Endothelial cell of umbilical vein (primary cell): Measurements from ENCODE around the gene IQCB1. TPM values are rescaled to one million over a fixed set of nuclear protein-coding genes. Genes with fewer than 3 reads are reported as not detected.

ENCODE experiments used
- BruUV-seq: library from RNA; stranded (reverse); fragments of 400-500 nt; replicated peaks from 2 replicates; lab custom pipeline; 2021; lab: Mats Ljungman, UMichigan
- CTCF ChIA-PET: fragments of 300-600, 350-600 bp; sonication (Branson Sonifier 250); formaldehyde crosslinking; loops from one replicate; lab custom pipeline; 2021; ENCODE audit warnings: antibody characterized with exemption, inconsistent platforms; lab: Charles Lee
- POLR2A ChIA-PET: fragments of 300-600, 350-600 bp; sonication (Branson Sonifier 250); formaldehyde crosslinking; loops from one replicate; lab custom pipeline; 2021; ENCODE audit warnings: antibody characterized with exemption, inconsistent platforms; lab: Charles Lee
- DNase-seq: peaks from one replicate; pipeline ENCODE4 v3.0.0-alpha.2; 2011; ENCODE audit warnings: low read depth, low spot score
- FAIRE-seq: peaks from 2 replicates; lab custom pipeline; 2011; peaks lifted over from hg19 to GRCh38; lab: Jason Lieb, UNC
- H2AFZ ChIP-seq: 2 replicates; pipeline ENCODE4 v1.6.0; 2012; ENCODE audit warnings: low read depth, low read length, control low read depth, inconsistent platforms
- H3K27ac ChIP-seq: 2 replicates; pipeline ENCODE4 v1.5.1; 2011; ENCODE audit warnings: low read depth, mild to moderate bottlenecking, control low read depth, low read length, moderate library complexity; ENCODE audit not compliant: insufficient read depth
- H3K27me3 ChIP-seq, 2 experiments: 2 replicates each; pipeline versions ENCODE4 v1.6.0 to v1.6.1; 2011; ENCODE audit warnings: low read length in 2 of 2, mixed read lengths in 1 of 2; ENCODE audit not compliant: control insufficient read depth in 2 of 2, insufficient read depth in 2 of 2
- H3K36me3 ChIP-seq, 2 experiments: 2 replicates in 1 of 2; 3 replicates in 1 of 2; pipeline ENCODE4 v1.5.1; 2011; ENCODE audit warnings: low read length in 2 of 2, mild to moderate bottlenecking in 1 of 2, moderate library complexity in 1 of 2; ENCODE audit not compliant: control insufficient read depth in 2 of 2, insufficient read depth in 2 of 2; ENCODE audit errors: extremely low read depth in 1 of 2
- H3K4me1 ChIP-seq: 3 replicates; pipeline ENCODE4 v1.5.1; 2011; ENCODE audit warnings: mild to moderate bottlenecking, low read length; ENCODE audit not compliant: control insufficient read depth, insufficient read depth; ENCODE audit errors: extremely low read depth
- H3K4me2 ChIP-seq: 2 replicates; pipeline ENCODE4 v1.6.1; 2011; ENCODE audit warnings: low read length, control low read depth, mixed read lengths; ENCODE audit not compliant: insufficient read depth
- H3K4me3 ChIP-seq, 3 experiments: fragments of 200-600 bp in 1 of 3; sonication (generic), shearing (Covaris generic) in 1 of 3; replicated peaks in 1 of 3; 2 replicates each; pipeline ENCODE4 v1.5.1; 2011 to 2016; ENCODE audit warnings: control low read depth in 3 of 3, low read length in 3 of 3, mild to moderate bottlenecking in 2 of 3, inconsistent platforms in 1 of 3, low read depth in 1 of 3, moderate library complexity in 1 of 3; ENCODE audit not compliant: insufficient read depth in 1 of 3
- H3K79me2 ChIP-seq: 2 replicates; pipeline ENCODE4 v1.6.0; 2012; ENCODE audit warnings: low read length, inconsistent platforms; ENCODE audit not compliant: control insufficient read depth, insufficient read depth
- H3K9ac ChIP-seq: replicated peaks from 2 replicates; pipeline ENCODE3; 2011; ENCODE audit warnings: low read length, control low read depth; ENCODE audit not compliant: insufficient read depth; ENCODE audit errors: extremely low read depth
- H3K9me1 ChIP-seq: replicated peaks from 3 replicates; pipeline ENCODE4 v1.6.0; 2011; ENCODE audit warnings: mild to moderate bottlenecking, low read length; ENCODE audit not compliant: control insufficient read depth, insufficient read depth; ENCODE audit errors: extremely low read depth
- H3K9me3 ChIP-seq: replicated peaks from 2 replicates; pipeline ENCODE4 v1.5.1; 2012; ENCODE audit warnings: low read length, inconsistent platforms; ENCODE audit not compliant: control insufficient read depth, insufficient read depth
- H4K20me1 ChIP-seq: replicated peaks from 2 replicates; pipeline ENCODE3; 2011; ENCODE audit warnings: mild to moderate bottlenecking, low read length; ENCODE audit not compliant: control insufficient read depth, insufficient read depth; ENCODE audit errors: extremely low read depth
- EZH2 ChIP-seq: IDR thresholded peaks from 2 replicates; pipeline ENCODE4 v1.6.1; 2012; ENCODE audit warnings: borderline replicate concordance, low read depth, mild to moderate bottlenecking, moderate library complexity, low read length, inconsistent platforms; ENCODE audit not compliant: severe bottlenecking
- FOS ChIP-seq: IDR thresholded peaks from 2 replicates; pipeline ENCODE4 v1.6.1; 2011; ENCODE audit warnings: mild to moderate bottlenecking, low read length, moderate library complexity, borderline replicate concordance; ENCODE audit not compliant: insufficient read depth
- GATA2 ChIP-seq: IDR thresholded peaks from 2 replicates; pipeline ENCODE4 v1.7.0; 2011; ENCODE audit warnings: low read depth, mild to moderate bottlenecking, moderate library complexity, mixed read lengths, low read length; ENCODE audit not compliant: insufficient read length, insufficient read depth
- MYC ChIP-seq: IDR thresholded peaks from one replicate; pipeline ENCODE4 v1.6.1; 2011; ENCODE audit warnings: mild to moderate bottlenecking, low read depth, low read length
- POLR2A ChIP-seq: IDR thresholded peaks from 2 replicates; pipeline ENCODE4 v1.6.1; 2012; ENCODE audit warnings: low read depth, mild to moderate bottlenecking, control low read depth, low read length
- POLR2AphosphoS5 ChIP-seq: IDR thresholded peaks from 2 replicates; pipeline ENCODE4 v1.6.1; 2012; ENCODE audit warnings: low read depth, mild to moderate bottlenecking, control low read depth, low read length, moderate library complexity; ENCODE audit not compliant: insufficient read depth
- dilution Hi-C: fragments of 300-500 bp; cut with MboI; formaldehyde crosslinking; loops from one replicate; pipeline ENCODE4 v1.15.0; 2019; ENCODE audit warnings: low sequenced_read_pairs; ENCODE audit not compliant: extremely low pct_ligation_motif_present
- intact Hi-C: fragments of 100-400 bp; cut with micrococcal nuclease; formaldehyde crosslinking; loops from one replicate; pipeline ENCODE4 v1.10.0; 2022
- polyA plus RNA-seq, 4 experiments: library from polyadenylated mRNA; depleted of rRNA in 3 of 4; stranded (reverse) in 3 of 4; unstranded in 1 of 4; fragments of >200 nt; gene quantifications; 2 replicates each; pipeline versions ENCODE4 v1.2.1 to v1.2.3, GENCODE V29; 2011 to 2012; ENCODE audit warnings: missing spikeins in 1 of 4
- total RNA-seq: library from RNA; stranded (reverse); gene quantifications from 2 replicates; pipeline ENCODE4 v1.2.3, GENCODE V29; 2021
- TF ChIP-seq, protein P1 (sequence below), 2 donors: IDR thresholded peaks; 1 replicate in 1 of 2; 2 replicates in 1 of 2; pipeline ENCODE4 v1.5.1; 2011; ENCODE audit warnings: low read length in 2 of 2, mild to moderate bottlenecking in 2 of 2, moderate library complexity in 2 of 2, control low read depth in 1 of 2, inconsistent platforms in 1 of 2, low read depth in 1 of 2; ENCODE audit not compliant: insufficient read depth in 1 of 2; ENCODE audit errors: extremely low read depth in 1 of 2
- TF ChIP-seq, protein P2 (sequence below): IDR thresholded peaks from 2 replicates; pipeline ENCODE4 v1.6.1; 2011; ENCODE audit not compliant: insufficient read depth, insufficient read length

IQCB1 gene
- total and polyA plus RNA-seq, 2 donors (not counting 3 experiments of a cell fraction or from before 2014, with no cell fraction given), result 9.9 to 22.0 TPM

DNA sequence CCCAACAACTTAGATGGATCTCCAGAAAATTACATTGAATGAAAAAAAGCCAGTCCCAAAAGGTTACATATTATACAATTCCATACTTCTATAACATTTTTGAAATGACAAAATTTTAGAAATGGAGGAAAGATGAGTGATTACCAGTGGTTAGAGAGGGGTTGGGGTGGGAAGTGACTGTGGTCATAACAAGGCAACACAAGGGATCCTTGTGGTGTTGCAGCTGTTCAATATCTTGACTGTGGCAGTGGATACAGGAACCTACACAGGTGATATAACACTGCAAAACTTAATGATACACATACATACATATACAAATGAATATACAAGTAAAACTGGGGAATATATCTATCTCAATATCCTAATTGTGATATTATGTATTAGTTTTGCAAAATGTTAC lies 95.0 kb downstream of the IQCB1 start:
- dilution Hi-C loops, result no loop called here
- Histone ChIP-seq H3K4me2 (no peak overlapping the region), H3K27ac (no peak overlapping the region), H4K20me1 (peaks cover 6% of the 10 kb centered on the region), H3K4me3 (no peak overlapping the region), H3K4me1 (no peaks in the 10 kb centered on the region), H3K9me1 (peaks cover 3% of the 10 kb centered on the region), H2AFZ (no peak overlapping the region), H3K27me3 (no peaks in the 10 kb centered on the region), H3K9ac (no peak overlapping the region), H3K9me3 (no peaks in the 10 kb centered on the region), H3K36me3 (no peaks in the 10 kb centered on the region), H3K79me2 (peaks cover 51% of the 10 kb centered on the region)
- TF ChIP-seq, protein P1, sequence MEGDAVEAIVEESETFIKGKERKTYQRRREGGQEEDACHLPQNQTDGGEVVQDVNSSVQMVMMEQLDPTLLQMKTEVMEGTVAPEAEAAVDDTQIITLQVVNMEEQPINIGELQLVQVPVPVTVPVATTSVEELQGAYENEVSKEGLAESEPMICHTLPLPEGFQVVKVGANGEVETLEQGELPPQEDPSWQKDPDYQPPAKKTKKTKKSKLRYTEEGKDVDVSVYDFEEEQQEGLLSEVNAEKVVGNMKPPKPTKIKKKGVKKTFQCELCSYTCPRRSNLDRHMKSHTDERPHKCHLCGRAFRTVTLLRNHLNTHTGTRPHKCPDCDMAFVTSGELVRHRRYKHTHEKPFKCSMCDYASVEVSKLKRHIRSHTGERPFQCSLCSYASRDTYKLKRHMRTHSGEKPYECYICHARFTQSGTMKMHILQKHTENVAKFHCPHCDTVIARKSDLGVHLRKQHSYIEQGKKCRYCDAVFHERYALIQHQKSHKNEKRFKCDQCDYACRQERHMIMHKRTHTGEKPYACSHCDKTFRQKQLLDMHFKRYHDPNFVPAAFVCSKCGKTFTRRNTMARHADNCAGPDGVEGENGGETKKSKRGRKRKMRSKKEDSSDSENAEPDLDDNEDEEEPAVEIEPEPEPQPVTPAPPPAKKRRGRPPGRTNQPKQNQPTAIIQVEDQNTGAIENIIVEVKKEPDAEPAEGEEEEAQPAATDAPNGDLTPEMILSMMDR (IDR thresholded peaks at IDR 0.05; ENCODE audit: extremely low read depth in 1 of 2, insufficient read depth in 1 of 2, low read depth in 1 of 2, low read length in 2 of 2), result no peak
- TF ChIP-seq, protein P2, sequence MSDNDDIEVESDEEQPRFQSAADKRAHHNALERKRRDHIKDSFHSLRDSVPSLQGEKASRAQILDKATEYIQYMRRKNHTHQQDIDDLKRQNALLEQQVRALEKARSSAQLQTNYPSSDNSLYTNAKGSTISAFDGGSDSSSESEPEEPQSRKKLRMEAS, result no peak
- no peak for TF ChIP-seq POLR2AphosphoS5
- no peak for TF ChIP-seq GATA2
- no peak for TF ChIP-seq POLR2A
- TF ChIP-seq FOS, result no peak
- no peak for TF ChIP-seq MYC
- TF ChIP-seq EZH2, result no peak
- DNase-seq, result no peak
- FAIRE-seq, result no peak
- POLR2A ChIA-PET, result no interaction called here
- CTCF ChIA-PET, result no interaction called here
- intact Hi-C loops, result no loop called here
- BruUV-seq, result no TSS peak
